Epidermal melanocyte (primary cell): ENCODE data around the gene NOTCH2.
"Not testable (repeated sequence)": the region's sequence is repeated elsewhere in the genome, so short reads cannot be mapped to it uniquely, and the experiment has no call there.

Experiments used
- DNase-seq: peaks from one replicate; pipeline ENCODE4 v3.0.0; 2011; ENCODE audit warnings: low spot score; ENCODE audit not compliant: insufficient read length

NOTCH2 gene

DNA sequence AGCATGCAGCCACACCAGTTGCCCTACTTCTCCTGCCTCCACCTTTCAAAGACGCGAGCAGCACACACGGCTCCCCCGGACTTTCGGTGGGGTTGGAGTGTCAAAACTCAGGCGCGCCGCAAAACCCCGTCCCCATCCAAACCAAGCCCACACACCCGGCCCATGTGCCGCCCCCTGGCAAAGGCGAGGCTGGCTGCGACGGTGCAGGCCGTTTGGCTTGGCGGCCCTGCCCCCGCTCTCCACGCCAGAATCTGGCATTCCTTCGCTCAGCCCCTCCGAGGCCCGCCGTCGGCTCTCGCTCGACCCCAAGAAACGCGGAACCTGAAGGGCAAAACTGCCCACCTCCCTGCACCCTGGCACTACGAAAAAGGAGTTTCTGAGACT is 787 bp downstream of the NOTCH2 start:
- not testable (repeated sequence) for DNase-seq

DNA sequence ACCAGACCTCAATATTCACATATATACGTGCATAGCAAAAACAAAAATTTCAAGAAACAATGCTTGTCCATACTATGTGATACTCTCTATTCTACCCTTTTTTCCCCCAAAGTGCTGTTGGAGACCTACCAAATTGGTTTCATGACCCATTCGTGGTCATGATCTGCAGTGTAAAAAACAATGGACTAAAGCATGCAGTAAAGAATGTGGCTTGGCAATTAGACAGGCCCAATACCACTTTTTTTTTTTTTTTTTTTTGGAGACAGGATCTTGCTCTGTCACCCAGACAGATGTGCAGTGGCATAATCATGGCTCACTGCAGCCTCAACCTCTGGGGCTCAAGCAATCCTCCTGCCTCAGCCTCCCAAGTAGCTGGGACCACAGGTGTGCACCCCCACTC is 21.3 kb downstream of the NOTCH2 start:
- not testable (repeated sequence) for DNase-seq

DNA sequence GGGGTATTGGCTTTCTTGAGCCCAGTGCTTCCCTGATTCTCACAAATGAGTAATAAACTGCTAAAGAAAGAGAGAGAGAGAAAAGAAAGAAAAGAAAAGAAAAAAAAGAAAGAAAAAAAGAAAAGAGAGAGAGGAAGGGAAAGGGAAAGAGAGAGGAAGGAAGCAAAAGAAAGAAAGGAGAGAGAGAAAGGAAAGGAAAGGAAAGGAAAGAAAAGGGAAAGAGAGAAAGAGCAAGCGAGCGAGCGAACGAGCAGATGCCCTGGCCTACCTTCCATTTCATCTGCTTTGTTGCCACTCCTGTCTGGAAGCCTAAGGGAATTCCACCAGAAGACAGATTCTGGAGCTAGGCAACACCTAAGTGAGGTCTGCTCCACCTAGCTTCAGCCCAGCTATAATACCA is 27.7 kb downstream of the NOTCH2 start:
- not testable (repeated sequence) for DNase-seq

DNA sequence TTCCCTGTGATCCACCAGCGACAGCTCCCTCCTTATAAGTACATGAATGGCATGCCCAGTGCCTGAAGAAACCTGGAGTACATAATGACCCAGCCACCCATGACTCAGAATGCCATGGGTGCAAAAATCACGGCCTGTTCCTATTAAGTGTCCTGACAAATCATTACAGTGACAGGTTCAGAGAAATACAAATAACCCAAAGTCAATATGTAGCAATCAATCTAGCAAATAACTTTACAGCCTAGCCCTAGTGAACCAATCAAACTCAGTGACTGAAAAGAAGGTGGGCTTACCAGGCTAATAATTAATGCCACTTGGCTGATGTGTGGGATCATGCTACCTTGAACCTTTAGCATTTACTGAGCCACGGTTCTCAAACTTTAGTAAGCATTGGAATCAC is 37.2 kb downstream of the NOTCH2 start:
- DNase-seq = not testable (repeated sequence)

DNA sequence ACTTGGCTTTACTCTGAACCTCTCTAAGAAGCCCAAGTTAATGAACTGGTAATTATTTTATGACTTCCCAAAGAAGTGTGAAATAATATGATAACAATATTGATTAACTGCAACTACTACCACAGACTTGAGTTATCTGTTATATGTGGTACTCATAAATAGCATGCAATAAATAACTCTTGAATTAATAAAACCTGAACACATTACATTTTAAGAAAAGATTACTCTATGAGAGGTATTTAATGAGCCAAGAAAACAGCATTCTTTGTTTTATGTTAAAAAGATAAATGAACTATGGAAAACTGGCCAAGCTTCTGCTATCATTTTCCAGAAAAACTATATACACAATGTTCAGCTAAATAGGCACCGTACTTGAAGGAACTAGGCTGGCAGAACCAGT is 45.7 kb downstream of the NOTCH2 start:
- not testable (repeated sequence) for DNase-seq

DNA sequence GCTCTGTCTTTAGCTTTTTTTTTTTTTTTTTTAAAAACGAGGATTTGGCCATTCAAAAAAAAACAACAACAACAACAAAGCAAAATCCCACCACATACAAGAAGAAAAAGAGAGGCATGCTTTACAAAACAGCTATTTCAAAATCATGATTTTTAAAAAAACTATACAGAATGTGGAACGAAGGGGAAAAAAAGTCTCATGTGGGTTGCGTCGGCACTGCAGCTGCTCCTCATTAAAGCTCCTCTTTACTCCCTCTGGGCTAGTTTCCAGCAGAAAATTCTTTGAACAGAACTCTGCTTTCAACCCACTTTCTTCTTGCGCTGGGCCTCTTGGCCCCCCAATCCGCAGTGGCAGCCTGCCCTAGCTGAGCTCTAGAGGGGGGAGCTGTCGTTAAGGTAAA is 54.5 kb downstream of the NOTCH2 start:
- DNase-seq = not testable (repeated sequence)

DNA sequence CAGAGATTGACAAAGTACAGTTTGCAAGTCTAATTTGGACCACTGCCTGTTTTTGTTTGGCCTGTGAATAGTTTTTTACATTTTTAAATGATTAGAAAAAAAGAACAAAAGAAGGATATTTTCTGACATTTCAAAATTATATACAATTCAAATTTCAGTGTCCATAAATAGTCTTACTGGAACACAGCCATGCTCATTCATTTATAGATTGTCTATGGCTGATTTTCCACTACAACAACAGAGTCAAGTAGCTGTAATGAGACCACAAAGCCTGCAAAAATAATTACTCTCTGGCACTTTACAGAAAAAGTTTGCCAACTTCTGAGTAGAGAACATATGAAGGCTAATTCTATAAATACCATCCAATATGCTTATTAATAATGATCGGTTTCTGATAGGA is 61.1 kb downstream of the NOTCH2 start:
- DNase-seq = not testable (repeated sequence)

DNA sequence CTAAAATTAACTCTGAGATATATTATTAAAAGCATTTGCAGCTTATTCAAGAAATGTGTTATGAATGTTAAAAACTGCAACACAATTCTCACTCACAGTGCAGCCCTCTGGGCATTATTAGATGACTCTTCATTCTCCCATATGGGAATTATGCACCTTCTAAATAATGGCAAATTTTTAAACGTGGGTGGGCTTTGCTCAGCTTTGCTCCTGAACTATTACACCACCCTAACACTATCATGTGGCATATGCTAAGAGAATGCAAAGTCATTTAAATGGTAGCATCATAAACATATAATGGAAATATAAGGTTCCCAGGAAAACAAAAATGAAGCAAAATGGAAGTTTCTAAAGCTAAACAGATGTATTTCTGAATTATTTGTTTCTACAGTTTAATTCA is 61.6 kb downstream of the NOTCH2 start:
- not testable (repeated sequence) for DNase-seq

DNA sequence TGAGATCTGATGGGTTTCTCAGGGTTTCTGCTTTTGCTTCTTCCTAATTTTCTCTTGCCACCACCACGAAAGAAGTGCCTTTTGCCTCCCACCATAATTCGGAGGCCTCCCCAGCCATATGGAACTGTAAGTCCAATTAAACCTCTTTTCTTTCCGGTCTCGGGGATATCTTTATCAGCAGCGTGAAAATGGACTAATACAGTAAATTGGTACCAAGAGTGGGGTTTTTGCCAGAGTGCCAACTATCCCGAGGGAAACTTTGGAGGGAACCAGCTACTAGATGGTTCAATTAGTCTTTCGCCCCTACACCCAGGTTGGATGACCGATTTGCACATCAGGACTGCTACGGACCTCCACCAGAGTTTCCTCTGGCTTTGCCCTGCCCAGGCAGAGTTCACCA is 68.4 kb downstream of the NOTCH2 start:
- not testable (repeated sequence) for DNase-seq

DNA sequence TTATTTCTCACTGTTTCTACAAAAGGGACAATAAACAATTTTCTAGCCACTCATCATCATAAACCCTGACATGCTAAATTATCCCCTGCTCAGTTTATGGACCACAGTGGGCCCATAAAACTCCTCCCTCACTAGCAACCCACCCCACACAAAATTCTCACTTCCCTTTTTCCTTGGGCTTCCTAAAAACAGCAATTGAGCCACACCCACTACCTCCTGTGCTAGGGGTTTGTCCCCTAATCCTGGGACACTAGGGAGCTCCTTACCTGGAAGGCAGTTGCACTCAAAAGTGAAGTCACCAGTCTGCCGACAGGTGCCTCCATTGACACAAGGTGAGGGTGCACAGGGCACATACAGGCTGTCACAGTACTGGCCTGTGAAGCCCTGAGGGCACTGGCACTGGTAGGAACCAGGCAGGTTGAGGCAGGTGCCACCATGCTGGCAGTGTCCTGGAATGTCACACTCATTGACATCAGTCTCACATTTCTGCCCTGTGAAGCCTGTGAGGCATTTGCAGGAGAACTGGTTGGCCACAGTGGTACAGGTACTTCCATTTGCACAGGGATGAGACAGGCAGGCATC is 72.6 kb downstream of the NOTCH2 start:
- DNase-seq = not testable (repeated sequence)

DNA sequence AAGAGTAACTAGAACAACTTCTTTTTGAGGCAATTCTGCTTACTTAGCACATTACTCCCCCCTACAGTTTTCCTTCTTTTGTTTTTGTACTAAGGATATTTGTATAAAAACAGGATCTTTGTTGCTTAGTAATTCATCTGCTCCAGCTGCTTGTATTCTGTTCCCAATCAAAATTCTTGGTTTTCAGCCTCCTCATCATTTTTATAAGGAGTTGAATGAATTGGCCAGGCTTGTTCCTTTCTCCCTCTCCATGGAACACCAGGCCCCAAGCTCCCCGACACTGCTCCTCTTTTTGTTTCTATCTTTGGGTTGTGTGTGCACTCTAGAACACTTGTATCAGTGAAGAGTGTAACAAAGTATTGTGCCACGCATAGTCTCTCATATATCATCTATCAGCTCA is 73.5 kb downstream of the NOTCH2 start:
- DNase-seq = not testable (repeated sequence)

DNA sequence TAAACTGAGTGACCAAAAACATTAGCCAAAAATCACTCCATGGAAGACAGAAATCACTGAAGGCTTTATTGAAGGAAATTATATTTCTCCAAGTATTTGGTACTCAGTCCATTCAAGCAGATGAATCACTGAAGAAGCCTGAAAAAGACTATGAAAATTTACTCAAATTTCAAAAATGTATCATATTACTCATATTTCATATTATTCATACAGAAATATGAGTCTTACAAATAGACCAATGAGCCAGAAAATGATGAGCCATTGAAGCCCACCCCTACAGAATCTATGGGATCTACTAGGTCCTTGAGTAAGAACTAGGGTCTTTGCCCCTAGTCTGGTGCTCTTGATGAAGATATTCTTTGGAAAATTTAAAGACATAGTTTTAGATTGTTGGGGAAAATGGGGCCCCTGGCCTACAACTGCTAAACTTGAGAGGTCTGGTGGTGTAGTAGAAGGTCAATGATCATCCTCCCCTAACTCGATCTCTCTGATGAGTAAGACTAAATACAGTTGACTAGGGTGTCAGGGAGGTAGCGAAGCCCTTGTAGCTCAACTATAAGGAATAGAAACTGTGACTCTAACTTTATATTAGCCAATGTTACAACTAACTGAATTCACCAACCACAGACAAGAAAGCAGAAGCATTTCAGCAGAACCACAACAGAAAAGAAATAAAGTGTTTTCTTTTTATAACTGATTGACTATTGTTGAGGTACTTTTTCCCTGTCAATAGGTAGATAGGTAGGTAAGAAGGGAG is 81.0 kb downstream of the NOTCH2 start:
- DNase-seq = no peak

DNA sequence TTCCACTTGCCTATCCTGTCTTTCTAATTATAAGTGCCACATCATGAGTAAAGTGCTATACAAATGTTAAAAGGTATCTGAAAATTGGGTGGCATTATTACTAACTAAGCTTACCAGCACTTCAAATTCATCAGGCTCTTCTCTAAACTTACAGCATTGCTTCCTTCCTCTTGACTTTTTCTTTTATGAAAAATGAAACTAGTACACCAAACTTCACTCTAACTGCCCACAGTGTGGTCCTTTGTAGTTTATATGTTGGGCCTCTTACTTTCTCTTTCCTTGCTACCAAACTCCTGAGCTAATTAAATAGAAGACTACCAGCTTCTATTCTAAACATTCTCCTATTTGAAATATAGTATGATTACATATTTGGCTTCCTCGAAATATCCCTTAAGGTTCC is 81.8 kb downstream of the NOTCH2 start:
- DNase-seq = no peak

DNA sequence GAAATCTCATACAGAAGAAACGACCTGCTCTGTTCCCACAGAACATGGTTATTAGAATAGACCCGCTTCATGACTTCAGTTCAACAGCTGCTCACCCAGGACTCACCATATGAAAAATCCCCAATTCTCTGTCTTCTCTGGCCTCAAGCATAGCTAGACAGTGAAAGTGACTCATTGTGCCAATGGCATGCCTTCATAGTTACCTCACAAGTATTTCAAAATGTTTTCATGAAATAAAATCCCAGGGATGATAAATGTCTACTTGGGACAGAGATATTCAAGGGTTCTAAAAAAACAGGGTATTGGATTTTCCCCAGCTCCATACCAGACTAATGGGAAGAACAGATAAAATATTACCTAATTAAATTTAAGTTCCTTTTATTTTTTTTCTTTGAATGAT is 82.3 kb downstream of the NOTCH2 start:
- peak; percentile 67 for DNase-seq

DNA sequence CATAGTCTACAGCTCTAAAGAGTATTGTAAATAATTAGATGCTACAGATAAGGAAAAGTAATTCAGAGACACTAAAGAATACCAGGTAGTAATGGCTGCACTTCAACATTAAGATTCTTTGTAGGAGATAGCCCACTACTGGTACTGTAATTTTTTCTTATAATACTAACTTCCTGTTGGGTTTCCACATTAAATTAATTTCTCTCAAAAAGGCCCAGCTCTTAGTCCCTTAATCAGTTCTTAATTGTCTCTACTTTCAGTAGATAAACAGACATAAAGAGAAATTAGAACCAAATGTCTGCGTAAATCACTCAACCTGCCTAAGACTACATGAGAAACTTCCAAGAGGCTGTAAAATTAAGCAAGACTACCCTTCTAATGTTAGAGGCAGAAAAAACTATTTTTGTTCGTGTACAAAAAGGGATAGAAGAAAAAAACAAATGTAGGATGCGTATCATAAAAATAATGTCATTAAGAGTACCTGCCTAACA is 83.4 kb downstream of the NOTCH2 start:
- no peak for DNase-seq

DNA sequence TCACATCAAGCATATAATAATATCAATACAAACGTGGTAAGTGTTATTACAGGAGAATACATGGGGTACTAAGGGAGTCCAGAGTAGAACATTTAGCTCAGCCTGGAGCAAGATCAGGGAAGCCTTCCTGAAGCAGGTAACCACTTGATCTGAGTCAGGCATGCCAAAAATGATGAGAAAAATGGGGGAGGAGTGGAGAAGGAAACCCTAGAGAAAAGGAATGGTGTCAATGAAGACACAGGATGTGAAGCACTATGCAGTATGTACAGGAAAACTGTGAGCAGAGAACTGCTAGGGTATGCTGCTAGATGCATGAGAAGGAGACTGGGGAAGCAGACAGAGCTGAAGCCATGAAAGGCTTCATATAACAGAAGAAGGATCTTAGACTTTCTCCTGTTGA is 84.7 kb downstream of the NOTCH2 start:
- DNase-seq = no peak

DNA sequence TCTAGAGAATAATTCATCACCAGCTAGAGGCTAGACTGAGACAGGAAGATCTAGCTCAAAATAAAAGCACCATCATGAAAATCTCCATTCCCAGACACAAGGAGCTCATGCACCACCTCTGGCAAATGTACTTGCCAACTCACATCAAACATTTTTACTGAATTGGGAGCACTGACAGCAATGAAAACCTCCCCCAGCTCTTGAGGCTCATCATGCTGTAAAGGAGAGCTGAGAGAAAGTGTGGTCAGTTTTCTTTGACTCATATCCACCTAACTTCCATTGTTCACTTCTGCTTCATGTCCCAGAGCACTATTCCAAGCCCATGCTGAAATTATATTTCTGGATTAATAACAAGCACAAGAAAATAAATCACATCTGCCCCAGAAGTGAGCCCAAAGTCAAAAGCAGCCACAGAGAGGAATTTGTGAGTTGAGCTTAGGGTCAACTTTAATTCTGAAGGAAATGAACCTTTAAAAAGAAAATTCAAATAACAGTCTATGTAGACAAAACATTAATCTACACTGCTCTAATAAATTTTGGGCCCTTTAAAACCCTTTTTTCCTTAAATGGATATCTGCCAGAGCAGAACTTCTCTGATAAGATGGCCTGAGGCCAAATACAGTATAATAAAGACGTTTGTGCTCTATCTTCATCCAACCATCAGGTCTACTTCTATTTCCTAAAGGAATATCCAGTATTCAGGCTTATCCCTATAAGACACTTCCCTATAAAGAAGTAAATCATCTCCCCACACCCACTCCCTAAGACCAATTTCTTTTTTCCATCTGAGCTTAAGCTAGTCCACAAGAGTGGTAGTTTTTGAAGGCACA is 87.3 kb downstream of the NOTCH2 start:
- peak; percentile 36 for DNase-seq

DNA sequence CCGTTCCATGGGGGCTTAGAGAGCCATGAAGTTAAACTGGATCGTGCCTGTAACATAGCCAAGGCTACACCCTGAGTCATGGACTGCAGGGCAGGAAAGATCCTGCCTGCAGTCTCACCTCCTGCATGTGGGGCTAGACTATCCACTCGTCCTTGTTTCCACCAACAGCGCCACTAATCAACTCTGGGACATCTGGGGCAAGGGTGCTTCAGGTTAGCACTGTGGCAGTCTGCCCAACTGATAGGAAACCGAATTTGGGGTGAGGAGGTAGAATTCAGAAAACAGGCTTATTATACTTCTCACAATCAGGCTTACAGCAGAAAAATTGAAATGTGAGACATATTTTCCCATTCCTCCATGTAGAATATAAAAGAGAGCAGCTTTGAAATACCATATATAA is 88.0 kb downstream of the NOTCH2 start:
- no peak for DNase-seq

DNA sequence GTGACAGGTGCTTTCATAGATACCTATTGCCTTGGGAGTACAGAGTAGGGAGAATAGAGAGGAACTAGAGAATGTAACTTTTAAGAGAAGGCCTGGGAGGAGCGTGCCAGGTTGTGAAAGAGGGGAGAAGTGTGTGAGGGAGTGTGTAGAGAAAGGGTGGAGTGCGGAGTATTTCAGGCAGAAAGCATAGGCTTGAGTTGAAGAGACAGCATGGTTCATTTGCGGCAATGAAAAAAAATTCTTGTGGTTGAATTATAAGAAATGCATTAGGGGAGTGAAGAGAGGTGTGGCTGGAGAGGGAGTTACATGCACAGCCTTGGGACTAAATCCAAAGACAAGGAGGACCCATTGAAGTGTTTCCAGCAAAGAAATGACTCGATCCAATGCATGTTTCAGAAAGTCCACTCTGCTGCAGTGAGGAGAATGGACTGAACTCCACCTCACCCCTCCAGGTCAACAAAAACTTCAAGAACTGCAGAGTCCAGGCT is 91.4 kb downstream of the NOTCH2 start:
- no peak for DNase-seq

DNA sequence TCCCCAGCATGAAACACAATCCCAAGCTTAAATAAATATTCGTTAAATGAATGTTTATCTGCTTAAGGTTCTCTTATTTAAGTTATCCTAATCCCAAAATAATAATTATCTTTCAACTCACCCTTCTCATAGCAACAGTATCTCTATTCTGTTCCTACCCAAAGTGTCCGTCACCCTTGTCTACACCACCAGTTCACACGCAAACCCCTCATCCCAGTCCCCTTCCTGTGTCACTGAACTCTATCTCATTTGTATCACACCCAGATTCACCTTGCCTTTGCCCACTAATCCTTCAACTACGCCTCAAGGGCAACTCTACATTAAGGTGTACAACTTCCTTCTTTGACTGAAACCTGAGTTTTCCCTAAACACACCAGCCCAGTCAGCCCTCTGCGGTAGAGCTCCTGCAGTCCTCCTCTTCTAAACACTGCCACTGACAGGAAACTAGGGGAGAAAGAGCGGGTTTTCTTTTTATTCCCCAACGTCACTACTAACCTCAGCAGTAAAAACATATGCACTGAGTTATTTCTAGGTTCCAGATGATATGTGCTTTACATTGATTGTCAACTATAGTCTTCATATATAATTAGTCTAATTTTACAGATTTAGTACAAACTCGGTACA is 92.2 kb downstream of the NOTCH2 start:
- DNase-seq = not testable (repeated sequence)

DNA sequence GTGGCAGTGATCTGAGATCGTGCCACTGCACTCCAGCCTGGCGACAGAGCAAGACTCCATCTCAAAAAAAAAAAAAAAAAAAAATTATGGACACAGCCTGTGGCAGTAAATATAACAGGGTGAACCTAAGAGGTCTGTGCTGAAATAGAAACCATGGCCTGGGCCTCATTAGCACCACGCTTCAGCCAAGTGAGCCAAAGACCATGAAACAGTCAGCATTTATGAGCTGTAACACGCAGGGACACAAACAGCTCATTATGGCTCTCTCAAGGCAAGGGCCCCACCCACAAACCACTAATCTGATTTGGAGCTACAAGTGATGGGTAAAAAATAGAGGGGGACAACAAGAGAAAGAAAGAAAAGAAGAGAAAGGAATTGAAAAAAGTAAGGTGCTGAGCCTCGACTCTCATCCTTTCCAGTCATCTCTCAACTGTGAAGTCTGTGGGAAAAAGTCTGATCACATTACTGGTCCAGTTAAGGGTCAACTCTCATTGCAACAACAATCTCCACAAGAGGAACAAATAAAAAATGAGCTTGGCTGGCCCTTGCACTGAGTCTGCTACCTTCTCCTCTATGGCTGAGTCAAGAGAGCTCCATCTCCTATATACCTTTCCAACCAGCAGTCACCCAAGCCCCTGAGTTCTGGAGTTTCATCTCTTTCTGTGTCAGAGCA is 93.7 kb downstream of the NOTCH2 start:
- DNase-seq = not testable (repeated sequence)
